GM21360 (cell line): ENCODE results near the gene SAMD14.

Source experiments
- ATAC-seq: cut with Tn5 transposase; IDR thresholded peaks from one replicate; pipeline ENCODE4 v1.9.1; 2021; ENCODE audit warnings: mild to moderate bottlenecking, moderate library complexity; ENCODE audit not compliant: unreplicated experiment

The SAMD14 gene

GRCh38 chr17:50129728-50130558 is at the start of gene SAMD14:
Gene SAMD14, minus strand, starts transcription at chr17:50130160. Its CDS starts 5,201 bp downstream, at chr17:50124959.
- ATAC-seq, result no peak

- ATAC-seq, result peak; percentile 65
These were observed 48.2 kb upstream of the SAMD14 start for GRCh38 chr17:50177983-50178834.

- ATAC-seq, result no peak
These were observed 47.5 kb upstream of the SAMD14 start for GRCh38 chr17:50177476-50177875.

GRCh38 chr17:50176559-50177357 is 46.8 kb upstream of the SAMD14 start:
- no peak for ATAC-seq

GRCh38 chr17:50175035-50175807 is 45.3 kb upstream of the SAMD14 start:
- ATAC-seq, result no peak

- no peak for ATAC-seq
These were observed 44.5 kb upstream of the SAMD14 start for GRCh38 chr17:50174444-50174843.

- no peak for ATAC-seq
These were observed 43.5 kb upstream of the SAMD14 start for GRCh38 chr17:50173335-50173941.

- ATAC-seq, result no peak
These were observed 43.0 kb upstream of the SAMD14 start for GRCh38 chr17:50172936-50173334.

GRCh38 chr17:50172130-50172529 is 42.2 kb upstream of the SAMD14 start:
- no peak for ATAC-seq

- no peak for ATAC-seq
These were observed 41.6 kb upstream of the SAMD14 start for GRCh38 chr17:50171371-50172071.

GRCh38 chr17:50170662-50171370 is 40.9 kb upstream of the SAMD14 start:
- peak; percentile 56 for ATAC-seq

GRCh38 chr17:50169881-50170459 is 40.0 kb upstream of the SAMD14 start:
- no peak for ATAC-seq

GRCh38 chr17:50169121-50169764 is 39.3 kb upstream of the SAMD14 start:
- ATAC-seq, result no peak

GRCh38 chr17:50168319-50168718 is 38.4 kb upstream of the SAMD14 start:
- ATAC-seq, result no peak

- ATAC-seq, result no peak
These were observed 37.4 kb upstream of the SAMD14 start for GRCh38 chr17:50167371-50167770.

GRCh38 chr17:50166518-50167181 is 36.7 kb upstream of the SAMD14 start:
- ATAC-seq, result no peak

- no peak for ATAC-seq
These were observed 36.0 kb upstream of the SAMD14 start, which contains the start of gene SGCA for GRCh38 chr17:50165867-50166517. Gene SGCA, plus strand, starts transcription at chr17:50166005. Its CDS starts 36 bp downstream, at chr17:50166041.
